ENCODE results near the gene MARK4.

MARK4 gene

GRCh38 chr19:45251452-45252354, 632 bp downstream of the MARK4 start:
- TF ChIP-seq CTCF (IDR thresholded peaks at IDR 0.05): no peak
- peak; percentile 52 for DNase-seq
- Mint-ChIP-seq H3K27me3 (ENCODE audit: low read depth, poor library complexity) (peaks cover 21% of the 10 kb centered on the region), H3K36me3 (ENCODE audit: low read depth) (no peaks in the 10 kb centered on the region), H3K4me3 (peak overlapping the region; percentile 87), H3K9me3 (no peaks in the 10 kb centered on the region), H3K27ac (no peak overlapping the region), H3K4me1 (peaks cover 49% of the 10 kb centered on the region)

GRCh38 chr19:45253396-45254027, 2.4 kb downstream of the MARK4 start:
- DNase-seq: no peak
- Mint-ChIP-seq H3K27ac (no peak overlapping the region), H3K9me3 (no peaks in the 10 kb centered on the region), H3K4me1 (peaks cover 49% of the 10 kb centered on the region), H3K27me3 (ENCODE audit: low read depth, poor library complexity) (peaks cover 15% of the 10 kb centered on the region), H3K4me3 (peak overlapping the region; percentile 87), H3K36me3 (ENCODE audit: low read depth) (no peaks in the 10 kb centered on the region)
- TF ChIP-seq CTCF (IDR thresholded peaks at IDR 0.05): no peak

- H3K4me3 Mint-ChIP-seq: no peak overlapping the region
- DNase-seq: no peak
These were observed 3.0 kb downstream of the MARK4 start for GRCh38 chr19:45254044-45254531.

GRCh38 chr19:45255611-45256157, 4.6 kb downstream of the MARK4 start:
- Mint-ChIP-seq H3K36me3 (ENCODE audit: low read depth) (peaks cover under 1% of the 10 kb centered on the region), H3K4me3 (no peak overlapping the region), H3K9me3 (no peaks in the 10 kb centered on the region), H3K4me1 (peaks cover 41% of the 10 kb centered on the region), H3K27me3 (ENCODE audit: low read depth, poor library complexity) (no peaks in the 10 kb centered on the region), H3K27ac (no peak overlapping the region)
- TF ChIP-seq CTCF (IDR thresholded peaks at IDR 0.05): no peak
- DNase-seq: no peak

More at GRCh38 chr19:45254044-45254531, 3.0 kb downstream of the MARK4 start:
- peaks cover 49% of the 10 kb centered on the region for H3K4me1 Mint-ChIP-seq
- H3K27me3 Mint-ChIP-seq (ENCODE audit: low read depth, poor library complexity): peaks cover 12% of the 10 kb centered on the region
- no peaks in the 10 kb centered on the region for H3K36me3 Mint-ChIP-seq (ENCODE audit: low read depth)
- no peaks in the 10 kb centered on the region for H3K9me3 Mint-ChIP-seq
- no peak for TF ChIP-seq CTCF (IDR thresholded peaks at IDR 0.05)
- H3K27ac Mint-ChIP-seq: no peak overlapping the region

- no peaks in the 10 kb centered on the region for H3K9me3 Mint-ChIP-seq
- H3K27ac Mint-ChIP-seq: no peak overlapping the region
- no peak overlapping the region for H3K4me3 Mint-ChIP-seq
- peaks cover 38% of the 10 kb centered on the region for H3K4me1 Mint-ChIP-seq
- no peak for DNase-seq
- peaks cover 5% of the 10 kb centered on the region for H3K36me3 Mint-ChIP-seq (ENCODE audit: low read depth)
- TF ChIP-seq CTCF (IDR thresholded peaks at IDR 0.05): no peak
- no peaks in the 10 kb centered on the region for H3K27me3 Mint-ChIP-seq (ENCODE audit: low read depth, poor library complexity)
These were observed 5.8 kb downstream of the MARK4 start for GRCh38 chr19:45256836-45257235.
